ENCODE measurements around the gene ALKBH2.

GRCh38 chr12:109140560-109140959 is 47.3 kb upstream of the ALKBH2 start:
- TF ChIP-seq EZH2 (IDR thresholded peaks at IDR 0.05; ENCODE audit: insufficient read depth, poor library complexity, severe bottlenecking) (no peak), EZH2phosphoT487 (IDR thresholded peaks at IDR 0.05; ENCODE audit: insufficient read depth, low read depth) (no peak)
